ENCODE measurements around the gene STARD3NL.

The STARD3NL gene

DNA sequence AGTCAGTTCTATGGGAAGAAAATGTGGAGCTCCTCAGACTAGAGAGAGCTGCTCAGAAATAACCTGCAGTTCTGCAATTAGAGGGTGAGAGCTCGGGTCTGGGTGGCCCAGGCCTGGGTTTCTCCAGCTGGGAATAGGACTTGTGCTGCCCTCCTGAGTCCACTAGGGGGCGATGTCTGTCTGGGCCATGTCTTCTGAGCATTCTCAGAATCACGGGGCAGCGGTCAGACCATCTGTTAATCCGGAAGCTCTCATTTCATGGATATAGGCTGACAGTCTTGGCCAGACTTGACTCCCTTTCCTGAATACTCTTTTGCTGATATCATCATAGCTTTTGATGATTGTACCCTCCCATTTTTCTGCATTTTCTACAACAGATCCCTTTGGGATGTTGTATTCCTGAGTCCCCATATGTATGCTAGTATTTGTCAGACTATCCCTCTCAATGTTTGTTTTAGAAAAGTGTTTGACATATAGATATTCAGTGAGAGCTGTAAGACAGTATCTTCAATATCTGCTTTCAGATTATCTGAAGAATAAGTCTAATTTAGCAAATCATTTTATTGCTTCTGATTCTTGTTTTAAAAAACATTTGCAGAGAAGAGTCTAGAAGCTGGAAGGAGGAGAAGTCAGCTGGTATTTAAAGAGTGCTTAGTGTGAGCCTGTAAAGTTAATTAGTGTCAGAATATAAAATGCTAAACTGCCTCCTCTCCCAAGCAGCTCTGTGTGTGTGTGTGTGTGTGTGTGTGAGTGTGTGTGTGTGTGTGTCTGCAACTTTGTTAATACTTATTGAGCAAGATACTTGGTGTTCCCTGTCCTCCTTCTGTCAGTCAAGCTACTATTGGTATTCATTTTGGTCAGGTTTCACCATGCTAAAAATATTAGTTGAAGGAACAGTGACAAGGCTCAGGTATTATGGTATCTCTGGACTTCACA is 38.0 kb downstream of the STARD3NL start:
- TF ChIP-seq, protein P1, sequence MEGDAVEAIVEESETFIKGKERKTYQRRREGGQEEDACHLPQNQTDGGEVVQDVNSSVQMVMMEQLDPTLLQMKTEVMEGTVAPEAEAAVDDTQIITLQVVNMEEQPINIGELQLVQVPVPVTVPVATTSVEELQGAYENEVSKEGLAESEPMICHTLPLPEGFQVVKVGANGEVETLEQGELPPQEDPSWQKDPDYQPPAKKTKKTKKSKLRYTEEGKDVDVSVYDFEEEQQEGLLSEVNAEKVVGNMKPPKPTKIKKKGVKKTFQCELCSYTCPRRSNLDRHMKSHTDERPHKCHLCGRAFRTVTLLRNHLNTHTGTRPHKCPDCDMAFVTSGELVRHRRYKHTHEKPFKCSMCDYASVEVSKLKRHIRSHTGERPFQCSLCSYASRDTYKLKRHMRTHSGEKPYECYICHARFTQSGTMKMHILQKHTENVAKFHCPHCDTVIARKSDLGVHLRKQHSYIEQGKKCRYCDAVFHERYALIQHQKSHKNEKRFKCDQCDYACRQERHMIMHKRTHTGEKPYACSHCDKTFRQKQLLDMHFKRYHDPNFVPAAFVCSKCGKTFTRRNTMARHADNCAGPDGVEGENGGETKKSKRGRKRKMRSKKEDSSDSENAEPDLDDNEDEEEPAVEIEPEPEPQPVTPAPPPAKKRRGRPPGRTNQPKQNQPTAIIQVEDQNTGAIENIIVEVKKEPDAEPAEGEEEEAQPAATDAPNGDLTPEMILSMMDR (IDR thresholded peaks at IDR 0.05; ENCODE audit: low read depth, low read length, missing control alignments) = peak; percentile 99
- DNase-seq (ENCODE audit: low read depth) = peak; percentile 90
- in situ Hi-C loops (cut with HindIII; ENCODE audit: low sequenced_read_pairs) = no loop called here
- no peak overlapping the region for H3K4me3 ChIP-seq (ENCODE audit: low read depth, low read length)

DNA sequence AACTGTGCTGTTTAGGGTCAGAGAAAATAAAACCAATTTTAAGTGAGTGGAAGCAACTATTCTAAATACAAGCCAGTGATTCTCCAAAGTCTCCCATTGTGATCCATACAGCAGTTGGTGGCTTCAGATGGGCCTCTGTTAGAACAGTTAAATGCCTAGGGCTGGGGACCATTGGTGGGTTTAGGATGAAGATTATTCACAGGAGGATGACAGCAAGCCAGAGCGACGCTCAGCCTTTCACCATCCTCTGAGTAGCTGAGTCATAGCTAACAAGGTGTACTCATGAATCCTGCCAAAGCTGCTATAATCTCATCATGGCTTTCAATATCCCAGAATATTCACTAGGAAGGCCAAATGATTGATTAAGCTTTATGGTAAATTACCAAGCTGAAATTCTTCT is 39.6 kb downstream of the STARD3NL start:
- no peak overlapping the region for H3K4me3 ChIP-seq (ENCODE audit: low read depth, low read length)
- no peak for DNase-seq (ENCODE audit: low read depth)
- in situ Hi-C loops (cut with HindIII; ENCODE audit: low sequenced_read_pairs) = no loop called here
- TF ChIP-seq, protein P1 (IDR thresholded peaks at IDR 0.05; ENCODE audit: low read depth, low read length, missing control alignments) = no peak

DNA sequence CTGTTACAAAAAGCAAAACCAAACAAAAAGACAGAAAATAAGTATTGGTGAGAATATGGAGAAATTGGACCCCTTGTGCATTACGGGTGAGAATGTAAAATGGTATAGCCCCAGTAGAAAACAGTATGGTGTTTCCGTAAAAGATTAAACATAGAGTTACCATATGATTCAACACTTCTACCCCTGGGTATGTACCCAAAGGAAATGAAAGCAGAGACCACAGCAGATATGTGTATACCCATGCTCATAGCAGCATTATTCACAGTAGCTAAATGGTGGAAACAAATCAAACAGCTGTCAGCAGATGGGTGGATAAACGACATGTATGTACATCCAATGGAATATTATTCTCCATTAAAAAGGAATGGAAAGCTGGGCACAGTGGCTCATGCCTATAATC is 42.4 kb downstream of the STARD3NL start:
- TF ChIP-seq, protein P1 (IDR thresholded peaks at IDR 0.05; ENCODE audit: low read depth, low read length, missing control alignments) = no peak
- in situ Hi-C loops (cut with HindIII; ENCODE audit: low sequenced_read_pairs) = loop anchor here (10.0 kb wide), 1 partner anchor 316 kb away; no protein-coding TSS in a partner anchor
- no peak for DNase-seq (ENCODE audit: low read depth)
- H3K4me3 ChIP-seq (ENCODE audit: low read depth, low read length) = no peak overlapping the region

DNA sequence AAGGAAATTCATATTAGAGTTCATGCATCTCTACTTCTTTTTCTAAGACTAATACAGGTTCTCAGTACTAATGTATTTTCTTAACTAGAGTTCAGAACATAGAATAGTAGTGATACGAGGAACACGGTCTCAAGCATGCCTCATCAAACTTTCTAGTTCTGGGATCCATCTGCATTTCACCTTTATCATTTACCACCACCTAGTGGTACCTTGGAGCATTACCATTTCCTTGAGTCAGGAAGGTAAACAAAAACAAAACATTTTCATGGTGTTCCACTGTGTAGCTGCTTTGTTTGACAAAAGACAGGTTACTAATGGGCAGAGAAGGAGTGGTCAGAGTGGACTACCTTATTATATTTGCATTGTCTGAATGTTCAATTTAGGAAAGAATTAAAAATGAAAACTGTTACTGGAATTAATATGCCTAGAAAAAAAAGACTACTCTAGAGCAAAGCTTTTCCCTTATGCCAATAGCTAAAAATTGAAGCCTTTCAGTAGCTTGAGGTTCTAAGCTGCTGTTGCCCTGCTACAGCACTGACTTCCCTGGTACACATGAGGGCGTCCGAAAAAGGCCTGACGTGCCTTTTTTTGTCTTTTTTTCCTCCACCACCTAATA is 44.5 kb downstream of the STARD3NL start:
- in situ Hi-C loops (cut with HindIII; ENCODE audit: low sequenced_read_pairs) = loop anchor here (10.0 kb wide), 1 partner anchor 318 kb away; no protein-coding TSS in a partner anchor
- H3K4me3 ChIP-seq (ENCODE audit: low read depth, low read length) = no peak overlapping the region
- TF ChIP-seq, protein P1 (IDR thresholded peaks at IDR 0.05; ENCODE audit: low read depth, low read length, missing control alignments) = peak; percentile 78
- peak; percentile 61 for DNase-seq (ENCODE audit: low read depth)

DNA sequence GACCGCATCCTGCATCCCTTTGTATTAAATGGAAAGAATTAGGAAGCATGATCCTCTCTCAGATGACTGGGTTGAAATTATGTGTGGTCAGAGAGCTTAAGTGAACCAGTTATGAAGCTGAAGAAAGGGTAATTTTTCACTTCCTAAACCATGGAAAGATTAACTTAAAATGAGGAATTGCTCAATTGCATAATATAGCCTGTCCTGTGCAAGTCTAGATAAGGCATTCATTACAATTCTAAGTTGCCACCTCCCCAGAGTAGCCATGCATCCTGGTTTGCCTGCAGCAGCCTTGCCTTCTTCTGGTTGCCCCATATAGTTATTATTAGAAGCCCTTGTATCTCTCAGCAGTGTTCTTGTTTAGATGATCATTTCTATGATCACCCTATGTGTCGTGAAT is 45.3 kb downstream of the STARD3NL start:
- TF ChIP-seq, protein P1 (IDR thresholded peaks at IDR 0.05; ENCODE audit: low read depth, low read length, missing control alignments) = no peak
- H3K4me3 ChIP-seq (ENCODE audit: low read depth, low read length) = no peak overlapping the region
- DNase-seq (ENCODE audit: low read depth) = no peak
- in situ Hi-C loops (cut with HindIII; ENCODE audit: low sequenced_read_pairs) = loop anchor here (10.0 kb wide), 1 partner anchor 319 kb away; no protein-coding TSS in a partner anchor

DNA sequence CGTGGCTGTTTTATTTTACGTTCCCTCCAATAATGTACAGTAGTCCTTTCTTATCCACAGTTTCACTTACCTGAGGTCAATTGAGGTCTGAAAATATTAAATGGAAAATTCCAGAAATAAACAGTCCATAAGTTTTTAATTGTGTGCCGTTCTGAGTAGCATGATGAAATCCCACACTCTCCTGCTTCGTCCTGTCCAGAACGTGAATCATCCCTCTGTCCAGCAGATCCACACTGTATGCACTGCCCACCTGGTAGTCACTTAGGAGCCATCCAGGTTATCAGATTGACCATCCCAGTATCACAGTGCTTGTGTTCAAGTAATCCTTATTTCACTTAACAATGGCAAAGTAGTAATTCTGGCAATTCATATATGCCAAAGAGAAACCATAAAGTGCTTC is 46.3 kb downstream of the STARD3NL start:
- in situ Hi-C loops (cut with HindIII; ENCODE audit: low sequenced_read_pairs) = loop anchor here (10.0 kb wide), 1 partner anchor 320 kb away; no protein-coding TSS in a partner anchor
- DNase-seq (ENCODE audit: low read depth) = no peak
- no peak overlapping the region for H3K4me3 ChIP-seq (ENCODE audit: low read depth, low read length)
- TF ChIP-seq, protein P1 (IDR thresholded peaks at IDR 0.05; ENCODE audit: low read depth, low read length, missing control alignments) = no peak

Measured in astrocyte of the cerebellum (primary cell).